Endothelial cell (in vitro differentiated cells): ENCODE measurements around the gene DAPK2. TPM values are rescaled to one million over a fixed set of nuclear protein-coding genes. Genes with fewer than 3 reads are reported as not detected.
A peak's percentile ranks its signal among the peaks of the same experiment; 100 is the strongest.

Experiments
- DNase-seq: peaks from one replicate; pipeline ENCODE4 v3.0.0; 2021; ENCODE audit warnings: low spot score
- H3K27ac Mint-ChIP-seq: one replicate; pipeline ENCODE4 v1.8.0; 2021; ENCODE audit warnings: mixed read lengths, inconsistent platforms; ENCODE audit not compliant: unreplicated experiment
- H3K27me3 Mint-ChIP-seq: one replicate; pipeline ENCODE4 v1.8.0; 2021; ENCODE audit warnings: mild to moderate bottlenecking, moderate library complexity, mixed read lengths, inconsistent platforms; ENCODE audit not compliant: unreplicated experiment
- H3K36me3 Mint-ChIP-seq: one replicate; pipeline ENCODE4 v1.8.0; 2021; ENCODE audit warnings: mild to moderate bottlenecking, low read depth, mixed read lengths, inconsistent platforms; ENCODE audit not compliant: unreplicated experiment
- H3K4me1 Mint-ChIP-seq: one replicate; pipeline ENCODE4 v1.8.0; 2021; ENCODE audit warnings: mild to moderate bottlenecking, mixed read lengths, inconsistent platforms; ENCODE audit not compliant: unreplicated experiment
- H3K4me3 Mint-ChIP-seq: one replicate; pipeline ENCODE4 v1.8.0; 2021; ENCODE audit warnings: mild to moderate bottlenecking, mixed read lengths, inconsistent platforms; ENCODE audit not compliant: unreplicated experiment
- H3K9me3 Mint-ChIP-seq: one replicate; pipeline ENCODE4 v1.8.0; 2021; ENCODE audit warnings: mixed read lengths, inconsistent platforms; ENCODE audit not compliant: unreplicated experiment
- total RNA-seq: library from RNA; stranded (reverse); fragmentation: NEBNext Ultra II Directional; extraction: Animal tissue kit (Norgen Biotek cat#: 25700); gene quantifications from one replicate; pipeline ENCODE4 v1.2.1, GENCODE V29; 2021; ENCODE audit not compliant: unreplicated experiment
- TF ChIP-seq, protein P1 (sequence below): fragments of 200-600 bp; sonication (generic); IDR thresholded peaks from one replicate; pipeline ENCODE4 v1.5.0; 2021; ENCODE audit warnings: antibody characterized with exemption; ENCODE audit not compliant: unreplicated experiment

The DAPK2 gene
- total RNA-seq, 1 donor from 2014 or later = 10.0 TPM

DNA sequence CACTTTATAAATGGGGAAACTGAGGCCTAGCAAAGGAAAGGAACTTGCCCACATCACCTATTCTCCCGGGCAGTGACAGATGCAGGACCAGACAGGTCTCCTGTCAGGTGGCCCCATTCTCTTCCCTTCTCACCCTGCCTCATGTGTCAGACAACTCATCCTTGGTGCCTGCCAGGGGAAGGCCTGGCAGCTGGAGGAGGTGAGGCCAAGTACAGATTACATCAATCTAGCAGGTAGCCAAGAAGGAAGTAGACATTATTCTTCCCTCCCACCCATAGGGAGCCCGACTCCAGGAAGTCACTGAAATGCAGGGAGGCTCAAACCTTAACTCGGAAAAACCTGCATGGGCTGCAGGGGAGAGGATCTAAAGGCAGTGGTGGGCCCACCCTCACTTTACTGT lies 39.6 kb downstream of the DAPK2 start:
- no peaks in the 10 kb centered on the region for H3K9me3 Mint-ChIP-seq
- DNase-seq = no peak
- peaks cover 19% of the 10 kb centered on the region for H3K4me1 Mint-ChIP-seq
- H3K27me3 Mint-ChIP-seq = peaks cover 3% of the 10 kb centered on the region
- no peak overlapping the region for H3K27ac Mint-ChIP-seq
- no peak overlapping the region for H3K4me3 Mint-ChIP-seq
- H3K36me3 Mint-ChIP-seq = no peaks in the 10 kb centered on the region
- TF ChIP-seq, protein P1, sequence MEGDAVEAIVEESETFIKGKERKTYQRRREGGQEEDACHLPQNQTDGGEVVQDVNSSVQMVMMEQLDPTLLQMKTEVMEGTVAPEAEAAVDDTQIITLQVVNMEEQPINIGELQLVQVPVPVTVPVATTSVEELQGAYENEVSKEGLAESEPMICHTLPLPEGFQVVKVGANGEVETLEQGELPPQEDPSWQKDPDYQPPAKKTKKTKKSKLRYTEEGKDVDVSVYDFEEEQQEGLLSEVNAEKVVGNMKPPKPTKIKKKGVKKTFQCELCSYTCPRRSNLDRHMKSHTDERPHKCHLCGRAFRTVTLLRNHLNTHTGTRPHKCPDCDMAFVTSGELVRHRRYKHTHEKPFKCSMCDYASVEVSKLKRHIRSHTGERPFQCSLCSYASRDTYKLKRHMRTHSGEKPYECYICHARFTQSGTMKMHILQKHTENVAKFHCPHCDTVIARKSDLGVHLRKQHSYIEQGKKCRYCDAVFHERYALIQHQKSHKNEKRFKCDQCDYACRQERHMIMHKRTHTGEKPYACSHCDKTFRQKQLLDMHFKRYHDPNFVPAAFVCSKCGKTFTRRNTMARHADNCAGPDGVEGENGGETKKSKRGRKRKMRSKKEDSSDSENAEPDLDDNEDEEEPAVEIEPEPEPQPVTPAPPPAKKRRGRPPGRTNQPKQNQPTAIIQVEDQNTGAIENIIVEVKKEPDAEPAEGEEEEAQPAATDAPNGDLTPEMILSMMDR = no peak

DNA sequence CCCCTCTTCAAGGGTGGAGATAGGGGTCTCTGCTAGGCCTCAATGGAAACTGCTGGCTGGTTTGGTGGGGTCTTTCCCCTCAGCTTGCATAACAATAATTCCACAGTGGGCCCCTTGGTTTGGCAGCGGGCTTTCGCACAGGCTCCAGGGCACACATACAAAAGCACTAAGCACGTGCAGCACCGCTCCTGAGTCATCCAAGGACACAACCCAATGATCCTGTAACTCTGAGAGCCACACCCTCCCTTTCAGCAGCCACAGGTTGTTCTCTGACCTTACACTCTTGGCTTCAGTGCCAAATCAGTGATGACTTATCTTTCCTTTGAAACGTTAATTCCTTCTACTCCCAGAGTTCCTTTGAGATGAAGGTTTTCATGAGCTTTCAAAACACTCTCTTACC lies 41.7 kb downstream of the DAPK2 start:
- no peaks in the 10 kb centered on the region for H3K36me3 Mint-ChIP-seq
- TF ChIP-seq, protein P1 = no peak
- peaks cover 16% of the 10 kb centered on the region for H3K4me1 Mint-ChIP-seq

DNA sequence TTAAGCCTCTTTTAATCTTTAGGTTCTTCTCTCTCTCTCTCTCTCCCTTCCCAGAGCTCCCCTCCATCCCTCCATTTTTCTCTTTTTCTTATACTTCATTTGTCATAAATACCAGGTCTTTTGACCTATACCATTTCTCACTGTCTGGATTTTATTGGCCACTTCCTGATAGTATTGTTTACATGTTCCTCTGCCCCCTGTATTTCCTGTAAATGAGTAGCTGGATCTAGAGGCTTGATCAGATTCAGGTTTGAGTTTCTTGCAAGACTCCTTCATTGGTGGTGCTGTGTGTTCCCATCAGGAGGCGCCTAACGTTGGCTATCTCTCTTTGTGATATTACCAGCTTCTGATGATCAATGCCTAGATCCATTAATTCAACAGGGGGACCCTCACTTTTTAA lies 42.2 kb downstream of the DAPK2 start:
- no peak for DNase-seq
- H3K36me3 Mint-ChIP-seq = no peaks in the 10 kb centered on the region
- H3K27ac Mint-ChIP-seq = peak overlapping the region; percentile 21
- TF ChIP-seq, protein P1 = no peak
- H3K27me3 Mint-ChIP-seq = peaks cover 4% of the 10 kb centered on the region
- no peaks in the 10 kb centered on the region for H3K9me3 Mint-ChIP-seq
- peaks cover 20% of the 10 kb centered on the region for H3K4me1 Mint-ChIP-seq
- H3K4me3 Mint-ChIP-seq = no peak overlapping the region

More for the DNA sequence above, 41.7 kb downstream of the DAPK2 start:
- Mint-ChIP-seq H3K4me3 (no peak overlapping the region), H3K27ac (no peak overlapping the region), H3K27me3 (peaks cover 4% of the 10 kb centered on the region), H3K9me3 (no peaks in the 10 kb centered on the region)
- DNase-seq = no peak

DNA sequence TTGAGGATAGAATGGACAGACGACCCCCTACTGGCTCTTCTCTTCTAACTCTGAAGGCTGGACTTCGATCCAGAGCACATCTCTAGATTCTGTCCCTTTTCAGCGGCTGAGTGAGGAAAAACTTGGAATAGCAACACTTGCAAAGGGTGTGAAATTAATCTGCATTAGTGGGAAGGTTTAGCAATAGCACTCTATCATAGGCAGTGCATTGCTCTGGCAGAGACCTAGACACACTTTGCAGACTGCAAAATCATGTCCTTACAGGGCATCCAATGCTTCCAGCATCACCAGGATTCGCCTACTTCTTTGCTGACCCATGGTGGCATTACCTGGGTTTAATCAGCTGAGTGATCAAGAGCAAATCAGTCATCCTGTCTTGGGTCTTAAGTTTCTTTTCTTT lies 43.1 kb downstream of the DAPK2 start:
- Mint-ChIP-seq H3K4me1 (peaks cover 26% of the 10 kb centered on the region), H3K4me3 (no peak overlapping the region), H3K36me3 (no peaks in the 10 kb centered on the region), H3K9me3 (no peaks in the 10 kb centered on the region), H3K27me3 (peaks cover 4% of the 10 kb centered on the region), H3K27ac (no peak overlapping the region)
- DNase-seq = no peak
- TF ChIP-seq, protein P1 = no peak

DNA sequence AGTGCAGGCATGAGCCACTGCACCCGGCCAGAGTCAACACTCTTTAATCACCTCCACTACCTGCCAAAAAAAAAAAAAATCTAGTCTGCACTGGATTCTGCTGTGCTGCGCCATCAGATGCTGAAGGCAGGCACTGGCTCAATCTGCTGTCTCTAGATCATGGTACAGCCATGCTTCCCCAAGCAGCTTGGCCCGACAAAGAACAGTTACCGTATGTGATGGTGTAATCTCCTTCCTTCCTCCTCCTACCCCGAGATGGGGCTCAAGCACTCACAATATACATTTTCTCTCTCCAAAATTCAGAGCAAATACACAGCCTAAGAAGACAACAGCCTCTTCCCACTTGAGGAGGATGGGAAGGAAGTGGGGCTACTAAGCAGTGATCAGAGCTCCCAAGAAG lies 45.1 kb downstream of the DAPK2 start:
- Mint-ChIP-seq H3K27ac (no peak overlapping the region), H3K4me1 (peaks cover 21% of the 10 kb centered on the region), H3K4me3 (no peak overlapping the region), H3K27me3 (peaks cover 4% of the 10 kb centered on the region), H3K9me3 (no peaks in the 10 kb centered on the region), H3K36me3 (no peaks in the 10 kb centered on the region)
- no peak for DNase-seq
- TF ChIP-seq, protein P1 = no peak
